Loucy (cell line): ENCODE data around the gene RPS27L.

Experiments
- H2AFZ ChIP-seq: fragments of 200-600 bp; sonication (generic); 2 replicates; pipeline ENCODE4 v1.6.0; 2016; ENCODE audit warnings: antibody characterized with exemption, mild to moderate bottlenecking, low read length, moderate library complexity
- H3F3A ChIP-seq: fragments of 200-600 bp; 2 replicates; pipeline ENCODE4 v1.6.0; 2016; ENCODE audit warnings: antibody characterized with exemption, low read depth, mild to moderate bottlenecking
- H3K27me3 ChIP-seq: fragments of 200-600 bp; sonication (generic); 2 replicates; pipeline ENCODE4 v1.6.1; 2014; ENCODE audit warnings: low read length, mild to moderate bottlenecking; ENCODE audit not compliant: insufficient read depth, poor library complexity, severe bottlenecking
- H3K36me3 ChIP-seq: fragments of 200-600 bp; sonication (generic); 2 replicates; pipeline ENCODE4 v1.6.1; 2016; ENCODE audit warnings: low read length; ENCODE audit not compliant: insufficient read depth
- H3K4me1 ChIP-seq: fragments of 200-600 bp; sonication (generic); 2 replicates; pipeline ENCODE4 v1.5.1; 2014; ENCODE audit warnings: low read length, mild to moderate bottlenecking; ENCODE audit not compliant: insufficient read depth, poor library complexity, severe bottlenecking
- H3K4me2 ChIP-seq: fragments of 200-600 bp; sonication (generic); 2 replicates; pipeline ENCODE4 v1.6.0; 2014; ENCODE audit warnings: antibody characterized with exemption, low read length, low read depth, mild to moderate bottlenecking; ENCODE audit not compliant: poor library complexity, severe bottlenecking
- H3K4me3 ChIP-seq: fragments of 200-600 bp; sonication (generic); 2 replicates; pipeline ENCODE4 v1.5.1; 2014; ENCODE audit warnings: low read length, mild to moderate bottlenecking, mixed read lengths; ENCODE audit not compliant: poor library complexity, severe bottlenecking
- H3K79me2 ChIP-seq: fragments of 200-600 bp; sonication (generic); 2 replicates; pipeline ENCODE4 v1.6.1; 2014; ENCODE audit warnings: low read length; ENCODE audit not compliant: insufficient read depth
- H3K9ac ChIP-seq: fragments of 200-600 bp; sonication (generic); 2 replicates; pipeline ENCODE4 v1.6.0; 2014; ENCODE audit warnings: mild to moderate bottlenecking, low read depth, low read length, moderate library complexity; ENCODE audit not compliant: poor library complexity, severe bottlenecking
- H3K9me2 ChIP-seq: fragments of 200-600 bp; sonication (generic); replicated peaks from 2 replicates; pipeline ENCODE4 v1.6.1; 2016; ENCODE audit warnings: low read depth, low read length, mixed read lengths
- H3K9me3 ChIP-seq: fragments of 200-600 bp; sonication (generic); 2 replicates; pipeline ENCODE4 v1.6.1; 2014; ENCODE audit warnings: mild to moderate bottlenecking, antibody characterized with exemption, low read length, low read depth; ENCODE audit not compliant: insufficient read depth
- H4K20me1 ChIP-seq: fragments of 200-600 bp; sonication (generic); 2 replicates; pipeline ENCODE4 v1.6.0; 2014; ENCODE audit warnings: antibody characterized with exemption, low read length, mild to moderate bottlenecking; ENCODE audit not compliant: insufficient read depth, poor library complexity, severe bottlenecking
- EZH2phosphoT487 ChIP-seq: fragments of 200-600 bp; IDR thresholded peaks from 2 replicates; pipeline ENCODE4 v1.6.1; 2018; ENCODE audit warnings: antibody characterized with exemption, mild to moderate bottlenecking, moderate library complexity, borderline replicate concordance
- TF ChIP-seq, protein P1 (sequence below): fragments of 200-600 bp; sonication (generic); conservative IDR thresholded peaks from 2 replicates; pipeline ENCODE4 v1.5.1; 2014; ENCODE audit warnings: mild to moderate bottlenecking, antibody characterized with exemption, low read length

The RPS27L gene

DNA sequence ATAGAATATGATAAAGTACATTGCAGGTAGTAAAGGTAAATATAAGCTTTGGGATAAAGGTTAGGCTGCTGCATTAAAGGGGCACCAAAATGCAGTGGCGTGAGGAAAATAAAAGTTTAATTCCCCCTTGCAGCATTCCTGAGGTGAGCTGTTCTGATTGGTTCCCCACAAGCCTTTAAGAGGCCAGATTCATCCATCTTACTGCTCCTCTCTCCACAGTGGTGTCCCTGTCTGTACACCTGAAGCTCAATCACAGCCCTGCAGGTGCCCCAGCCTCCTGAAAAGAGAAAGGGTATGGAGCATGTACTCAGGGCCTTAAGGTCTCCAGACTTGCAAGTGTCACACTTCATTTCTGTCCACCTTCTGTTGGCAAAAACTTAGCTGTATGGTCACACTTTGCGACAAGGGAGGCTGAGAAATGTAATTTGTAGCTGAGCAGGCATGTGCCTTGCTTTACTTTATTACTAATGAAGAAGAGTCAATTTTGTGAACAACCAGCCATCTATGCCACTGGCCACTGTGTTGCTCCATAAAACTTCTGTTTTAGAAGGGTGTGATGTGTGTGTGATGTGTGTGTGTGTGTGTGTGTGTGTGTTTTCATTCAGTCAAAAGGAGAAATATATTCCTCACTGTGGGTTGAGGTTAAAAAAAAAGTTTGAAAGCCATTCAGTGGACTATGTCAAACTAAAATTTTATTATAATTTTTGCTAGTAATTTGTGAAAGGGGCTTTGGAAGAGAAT lies 22.9 kb downstream of the RPS27L start:
- TF ChIP-seq, protein P1, sequence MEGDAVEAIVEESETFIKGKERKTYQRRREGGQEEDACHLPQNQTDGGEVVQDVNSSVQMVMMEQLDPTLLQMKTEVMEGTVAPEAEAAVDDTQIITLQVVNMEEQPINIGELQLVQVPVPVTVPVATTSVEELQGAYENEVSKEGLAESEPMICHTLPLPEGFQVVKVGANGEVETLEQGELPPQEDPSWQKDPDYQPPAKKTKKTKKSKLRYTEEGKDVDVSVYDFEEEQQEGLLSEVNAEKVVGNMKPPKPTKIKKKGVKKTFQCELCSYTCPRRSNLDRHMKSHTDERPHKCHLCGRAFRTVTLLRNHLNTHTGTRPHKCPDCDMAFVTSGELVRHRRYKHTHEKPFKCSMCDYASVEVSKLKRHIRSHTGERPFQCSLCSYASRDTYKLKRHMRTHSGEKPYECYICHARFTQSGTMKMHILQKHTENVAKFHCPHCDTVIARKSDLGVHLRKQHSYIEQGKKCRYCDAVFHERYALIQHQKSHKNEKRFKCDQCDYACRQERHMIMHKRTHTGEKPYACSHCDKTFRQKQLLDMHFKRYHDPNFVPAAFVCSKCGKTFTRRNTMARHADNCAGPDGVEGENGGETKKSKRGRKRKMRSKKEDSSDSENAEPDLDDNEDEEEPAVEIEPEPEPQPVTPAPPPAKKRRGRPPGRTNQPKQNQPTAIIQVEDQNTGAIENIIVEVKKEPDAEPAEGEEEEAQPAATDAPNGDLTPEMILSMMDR, result no peak
- no peak for TF ChIP-seq EZH2phosphoT487
- H3K4me2 ChIP-seq, result no peak overlapping the region
- H3K79me2 ChIP-seq, result no peaks in the 10 kb centered on the region
- H3K9me2 ChIP-seq, result no peaks in the 10 kb centered on the region
- H3K27me3 ChIP-seq, result no peaks in the 10 kb centered on the region
- H2AFZ ChIP-seq, result no peak overlapping the region
- no peaks in the 10 kb centered on the region for H4K20me1 ChIP-seq
- H3K9ac ChIP-seq, result no peak overlapping the region
- peaks cover 5% of the 10 kb centered on the region; the same call in 1 of the 2 replicates for H3K36me3 ChIP-seq
- H3K9me3 ChIP-seq, result no peaks in the 10 kb centered on the region
- no peaks in the 10 kb centered on the region for H3K4me1 ChIP-seq
- no peak overlapping the region for H3K4me3 ChIP-seq
- H3F3A ChIP-seq, result no peaks in the 10 kb centered on the region

DNA sequence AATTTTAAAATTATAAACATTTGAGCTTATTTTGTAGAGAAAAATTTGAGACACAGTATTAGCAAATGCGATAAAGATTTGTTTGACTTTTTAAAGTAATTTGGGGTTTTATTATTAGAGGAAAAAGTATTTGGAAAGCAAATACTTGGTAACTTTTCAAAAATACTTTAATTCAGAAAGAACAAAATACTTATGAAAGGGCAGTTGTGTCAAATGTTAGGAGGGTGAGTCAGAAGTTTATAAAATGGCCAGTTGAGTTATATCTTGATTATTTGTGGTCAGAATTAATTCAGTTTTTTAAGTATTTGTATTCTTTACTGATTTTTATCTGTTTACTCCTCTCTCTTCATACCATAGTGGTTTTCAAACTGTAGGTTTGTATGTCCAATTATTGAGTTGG lies 23.5 kb downstream of the RPS27L start:
- Histone ChIP-seq H4K20me1 (no peaks in the 10 kb centered on the region), H3K9me2 (no peaks in the 10 kb centered on the region), H3K9me3 (no peaks in the 10 kb centered on the region), H3K36me3 (peaks cover 5% of the 10 kb centered on the region; the same call in 1 of the 2 replicates), H3K79me2 (no peaks in the 10 kb centered on the region), H3K4me3 (no peak overlapping the region), H3F3A (no peaks in the 10 kb centered on the region), H3K4me2 (no peak overlapping the region), H2AFZ (no peak overlapping the region), H3K4me1 (no peaks in the 10 kb centered on the region), H3K9ac (no peak overlapping the region), H3K27me3 (no peaks in the 10 kb centered on the region)
- TF ChIP-seq EZH2phosphoT487, result no peak
- TF ChIP-seq, protein P1, result no peak

DNA sequence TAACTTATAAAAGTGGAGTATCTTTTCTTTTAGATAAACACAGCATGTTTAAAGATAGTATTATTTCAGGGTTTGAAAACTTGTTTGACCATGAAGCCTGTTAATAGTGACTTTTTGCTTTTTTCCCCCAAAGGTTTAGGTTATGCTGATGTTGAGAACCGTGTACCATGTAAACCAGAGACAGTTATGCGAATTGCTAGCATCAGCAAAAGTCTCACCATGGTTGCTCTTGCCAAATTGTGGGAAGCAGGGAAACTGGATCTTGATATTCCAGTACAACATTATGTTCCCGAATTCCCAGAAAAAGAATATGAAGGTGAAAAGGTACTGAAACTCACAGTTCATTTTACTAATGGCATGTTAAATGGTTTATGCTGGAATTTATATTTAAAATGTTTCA lies 30.6 kb downstream of the RPS27L start:
- peaks cover 10% of the 10 kb centered on the region for H3K79me2 ChIP-seq
- H3K4me1 ChIP-seq, result peaks cover 8% of the 10 kb centered on the region

More for the DNA sequence above, 30.6 kb downstream of the RPS27L start:
- H3K36me3 ChIP-seq, result peaks cover 5% of the 10 kb centered on the region; the same call in 1 of the 2 replicates
- H3K4me3 ChIP-seq, result no peak overlapping the region
- H3K4me2 ChIP-seq, result no peak overlapping the region
- no peak overlapping the region for H2AFZ ChIP-seq
- H3F3A ChIP-seq, result no peaks in the 10 kb centered on the region
- H4K20me1 ChIP-seq, result no peaks in the 10 kb centered on the region
- TF ChIP-seq EZH2phosphoT487, result no peak
- TF ChIP-seq, protein P1, result no peak
- H3K9me3 ChIP-seq, result no peaks in the 10 kb centered on the region
- H3K27me3 ChIP-seq, result no peaks in the 10 kb centered on the region
- H3K9me2 ChIP-seq, result no peaks in the 10 kb centered on the region
- H3K9ac ChIP-seq, result no peak overlapping the region
